SKM-1 (cell line): ENCODE measurements around the gene MYL12B.
"Not testable (repeated sequence)": the region's sequence is repeated elsewhere in the genome, so short reads cannot be mapped to it uniquely, and the experiment has no call there.

Experiments
- DNase-seq: peaks from one replicate; lab custom pipeline; 2025; ENCODE audit not compliant: unreplicated experiment; lab: John Stamatoyannopoulos, UW

The MYL12B gene

DNA sequence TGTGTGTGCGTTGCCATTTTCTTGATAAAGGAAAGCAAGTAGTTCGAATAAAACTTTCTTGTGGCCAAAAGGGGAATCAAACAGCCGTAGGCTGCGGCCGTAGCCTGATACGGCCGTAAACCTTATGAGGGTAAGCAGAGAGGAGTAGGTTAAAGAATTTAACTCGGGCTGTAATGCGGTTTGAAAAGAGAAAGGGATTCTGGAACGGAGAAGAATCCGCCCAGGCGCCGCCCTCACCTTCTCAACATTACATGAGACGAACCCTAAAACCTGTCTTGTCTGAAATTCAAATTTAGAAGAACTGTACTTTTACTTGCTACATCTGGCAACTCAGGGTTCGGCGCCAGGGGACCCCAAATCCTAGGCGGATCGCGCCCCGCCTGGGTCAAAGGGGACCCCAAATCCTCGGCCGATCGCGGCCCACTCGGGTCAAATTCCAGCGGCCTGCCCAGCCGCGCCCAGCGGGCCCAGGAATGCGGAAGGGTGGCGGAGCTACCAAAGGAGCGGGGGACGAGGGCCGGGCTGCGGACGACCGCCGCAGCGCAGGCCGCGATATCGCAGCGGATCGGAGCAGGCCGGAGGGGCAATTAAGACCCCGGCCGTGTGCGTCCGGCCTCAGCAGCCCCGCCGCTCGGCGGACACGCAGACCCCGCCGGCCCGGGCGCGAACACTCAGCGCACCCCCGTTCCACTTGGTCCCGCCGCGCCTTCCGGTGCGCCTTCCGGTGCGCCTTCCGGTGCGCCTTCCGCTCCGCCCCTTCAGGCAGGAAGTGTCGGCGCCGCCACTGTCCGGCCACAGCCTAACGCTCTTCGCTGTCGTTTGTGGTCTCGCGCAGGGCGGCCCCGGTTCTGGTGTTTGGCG, at the start of gene MYL12B:
Gene MYL12B (plus strand): TSS at position 761 of the 861 bp plus-strand sequence. CDS start 10,766 bp downstream, outside the sequence.
- peak; percentile 73 for DNase-seq

DNA sequence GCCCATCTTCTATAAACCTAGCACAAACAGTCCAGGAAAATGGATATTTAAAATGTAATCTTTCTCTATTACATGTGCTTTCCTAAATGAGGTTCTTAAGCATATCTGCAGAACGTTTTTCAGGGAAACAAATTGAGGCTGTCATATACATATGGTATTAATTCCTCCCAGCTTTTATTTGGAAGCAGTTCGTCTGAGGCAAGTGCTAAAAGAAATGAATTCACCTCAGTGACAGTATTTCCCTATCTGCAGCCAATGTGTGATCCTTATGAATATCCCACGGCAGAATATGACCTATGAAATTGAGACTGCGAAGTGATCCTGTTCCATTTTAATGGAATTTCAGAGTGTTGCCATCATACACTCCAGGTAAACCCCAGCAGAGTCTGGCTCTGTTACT, 49.3 kb upstream of the MYL12B start:
- no peak for DNase-seq

DNA sequence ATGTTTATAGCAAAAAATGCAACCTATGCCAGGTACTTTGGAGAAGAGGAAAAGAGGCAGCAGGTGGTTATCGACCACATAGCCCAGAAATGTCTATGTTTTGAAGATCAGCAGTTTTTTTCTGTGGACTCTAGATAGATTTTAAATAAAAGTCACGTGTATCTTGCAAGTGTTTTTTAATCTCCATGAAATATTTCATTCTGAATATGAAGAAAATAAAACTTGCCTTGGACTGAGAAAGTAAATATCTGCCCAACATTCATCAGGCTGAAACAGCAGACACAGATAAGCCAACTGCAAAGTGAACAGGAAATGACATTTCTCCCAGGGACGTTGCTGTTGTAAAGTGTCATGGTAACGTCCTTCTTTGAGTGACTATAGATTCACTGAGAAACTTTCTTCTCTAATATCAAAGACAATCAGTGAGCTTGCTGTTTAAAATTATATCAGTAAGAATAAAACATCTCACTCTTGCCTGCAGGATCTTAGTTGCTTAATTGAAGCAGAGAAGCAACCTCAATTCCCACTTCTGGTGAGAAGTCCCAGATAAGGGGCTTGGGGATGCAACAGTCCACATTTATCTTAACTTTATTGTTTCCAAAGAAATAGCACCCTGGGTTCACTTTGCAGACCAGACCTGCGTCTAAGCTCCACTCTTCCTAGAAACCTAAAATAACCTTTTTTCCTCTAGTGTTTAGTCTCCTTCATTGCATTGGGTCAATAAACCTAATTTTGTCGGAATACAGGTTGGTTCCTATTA, 48.5 kb upstream of the MYL12B start:
- DNase-seq = no peak

GRCh38 chr18:3214855-3215637, 46.9 kb upstream of the MYL12B start:
- no peak for DNase-seq

DNA sequence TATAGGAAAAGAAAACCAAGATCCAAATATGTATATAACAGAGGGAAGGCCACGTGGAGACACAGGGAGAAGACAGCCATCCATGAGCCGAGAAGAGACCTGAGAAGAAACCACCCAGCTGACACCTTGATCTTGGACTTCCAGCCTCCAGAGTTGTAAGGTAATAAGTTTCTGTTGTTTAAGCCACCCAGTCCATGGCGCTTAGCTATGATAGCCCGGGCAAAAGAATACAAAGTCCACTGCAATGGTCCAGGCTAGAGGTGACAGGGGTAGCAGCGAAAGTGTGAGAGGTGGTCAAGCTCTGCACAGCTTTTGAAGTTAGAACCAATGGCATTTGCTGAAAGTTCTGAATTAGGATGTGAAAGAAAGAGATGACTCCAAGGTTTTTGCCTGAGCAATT, 44.9 kb upstream of the MYL12B start:
- DNase-seq = no peak

DNA sequence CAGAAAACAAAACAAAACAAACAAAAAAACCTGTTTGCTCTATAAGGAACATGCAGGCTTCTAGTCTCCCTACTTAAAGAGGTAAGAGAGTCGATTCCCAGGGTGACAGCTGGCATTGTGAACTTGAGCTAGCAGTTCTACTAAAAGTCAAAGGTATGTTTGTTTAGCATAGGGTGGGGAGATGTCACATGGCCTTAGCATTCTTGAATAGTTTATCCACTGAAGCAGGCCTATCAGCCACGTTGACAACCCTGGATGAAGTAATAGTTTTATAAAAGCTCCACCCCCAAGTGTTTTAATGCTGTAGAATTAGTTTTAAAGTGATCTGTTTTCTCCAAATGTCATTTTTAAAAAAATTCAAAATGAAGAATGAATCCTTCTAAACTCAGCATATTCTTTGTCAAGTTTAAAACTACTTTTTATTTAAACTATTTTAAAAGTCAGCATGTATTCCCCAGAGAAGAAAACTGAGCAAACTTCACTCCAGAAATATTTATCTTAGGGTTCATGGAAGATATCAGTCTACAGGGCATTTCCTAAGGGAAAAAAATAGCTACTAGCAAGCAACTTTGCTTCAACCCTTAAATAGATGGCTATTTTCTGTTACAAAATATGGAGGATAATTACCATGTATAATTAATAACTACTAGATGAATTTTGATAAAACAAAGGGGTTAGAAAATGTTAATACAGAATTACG, 43.8 kb upstream of the MYL12B start:
- DNase-seq = no peak

- DNase-seq = no peak
Observed at GRCh38 chr18:3218819-3219218, 43.1 kb upstream of the MYL12B start.

DNA sequence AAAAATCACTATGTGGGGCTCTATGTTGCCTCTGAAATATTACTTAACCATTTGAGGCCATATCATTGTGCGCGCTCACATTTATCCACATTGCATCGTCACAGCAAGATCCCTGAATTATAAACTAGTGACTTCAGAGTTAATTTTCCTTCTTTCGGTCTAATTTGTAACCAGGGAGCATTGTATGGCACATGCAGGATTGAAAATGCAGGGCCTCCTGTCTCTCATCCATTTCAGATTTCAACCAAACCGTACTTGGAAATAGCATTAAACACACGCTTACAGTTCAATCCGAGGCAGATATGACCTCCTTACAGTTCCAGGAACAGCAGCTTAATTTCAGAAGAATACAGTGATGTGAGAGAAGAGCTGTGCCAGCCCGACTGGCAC, 42.7 kb upstream of the MYL12B start:
- DNase-seq = no peak

GRCh38 chr18:3219631-3220335, 42.1 kb upstream of the MYL12B start, which contains the start of gene MYOM1:
Gene MYOM1, minus strand, starts transcription at chr18:3219968. Its CDS starts 4,745 bp downstream, at chr18:3215223.
- no peak for DNase-seq

GRCh38 chr18:3220868-3221267, 41.1 kb upstream of the MYL12B start:
- DNase-seq = not testable (repeated sequence)

- DNase-seq = no peak
Observed at GRCh38 chr18:3221496-3221895, 40.4 kb upstream of the MYL12B start.

- no peak for DNase-seq
Observed at GRCh38 chr18:3223356-3223755, 38.6 kb upstream of the MYL12B start.

- no peak for DNase-seq
Observed at GRCh38 chr18:3224223-3224622, 37.7 kb upstream of the MYL12B start.

DNA sequence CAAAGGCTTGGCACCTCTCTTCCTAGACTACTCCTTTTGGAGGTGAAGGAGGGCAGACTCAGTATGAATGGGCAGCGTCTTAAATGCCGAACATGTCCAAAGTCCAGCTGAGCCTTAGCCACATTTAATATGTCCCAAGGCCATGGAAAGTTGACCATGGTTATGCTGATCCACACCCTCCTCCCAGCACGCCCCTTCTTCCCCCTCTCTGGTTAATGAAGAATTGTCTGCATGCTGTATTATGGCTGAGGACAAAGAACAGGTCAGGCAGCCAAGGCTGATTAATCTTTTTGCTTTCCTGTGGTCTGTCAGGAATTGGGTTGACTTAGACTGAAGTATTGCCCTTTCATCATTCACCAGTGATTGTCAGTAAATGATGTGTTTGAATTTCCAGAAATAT, 36.3 kb upstream of the MYL12B start:
- DNase-seq = no peak

DNA sequence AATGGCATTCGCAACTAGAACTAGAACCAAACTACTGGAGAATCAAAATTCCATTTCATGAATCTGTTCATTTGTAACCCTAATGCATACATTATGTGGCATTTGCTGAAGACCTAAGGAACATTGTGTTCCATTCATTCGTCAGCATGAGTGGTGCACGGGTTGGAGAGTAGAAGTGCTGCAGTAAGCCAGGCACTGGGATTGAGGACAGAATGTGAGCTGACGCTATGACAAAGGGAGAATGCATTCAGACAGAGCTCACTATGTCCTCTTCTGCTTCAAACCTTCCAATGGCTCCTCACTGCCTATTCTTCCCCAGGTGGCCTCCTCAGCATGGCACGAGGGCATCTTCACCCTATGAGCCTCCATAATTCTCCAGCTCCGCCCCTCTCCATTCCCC, 35.9 kb upstream of the MYL12B start:
- no peak for DNase-seq

- DNase-seq = no peak
Observed at GRCh38 chr18:3230401-3231334, 31.3 kb upstream of the MYL12B start.

DNA sequence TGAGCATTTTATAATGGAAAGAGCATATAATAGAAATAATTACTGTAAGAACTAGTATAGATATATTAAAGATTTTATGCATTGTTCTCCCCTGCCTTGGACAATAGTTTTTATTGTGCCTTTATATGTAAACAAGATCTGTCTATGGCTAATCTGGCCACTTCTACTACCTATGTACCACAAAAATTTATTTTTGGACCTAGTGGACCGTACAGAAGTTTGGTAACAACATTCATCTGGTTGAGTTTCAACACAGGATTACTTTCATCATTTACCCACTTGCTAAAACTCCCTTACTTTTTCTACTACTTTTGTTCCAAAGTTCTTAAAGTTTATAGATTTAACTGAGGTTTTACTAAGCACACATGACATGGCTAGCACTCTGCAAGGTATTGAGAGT, 28.9 kb upstream of the MYL12B start:
- no peak for DNase-seq

- DNase-seq = no peak
Observed at GRCh38 chr18:3233433-3234168, 28.3 kb upstream of the MYL12B start.
